ENCODE data around the gene TSC1.
"Not testable (repeated sequence)": the region's sequence is repeated elsewhere in the genome, so short reads cannot be mapped to it uniquely, and the experiment has no call there.

Gene TSC1

DNA sequence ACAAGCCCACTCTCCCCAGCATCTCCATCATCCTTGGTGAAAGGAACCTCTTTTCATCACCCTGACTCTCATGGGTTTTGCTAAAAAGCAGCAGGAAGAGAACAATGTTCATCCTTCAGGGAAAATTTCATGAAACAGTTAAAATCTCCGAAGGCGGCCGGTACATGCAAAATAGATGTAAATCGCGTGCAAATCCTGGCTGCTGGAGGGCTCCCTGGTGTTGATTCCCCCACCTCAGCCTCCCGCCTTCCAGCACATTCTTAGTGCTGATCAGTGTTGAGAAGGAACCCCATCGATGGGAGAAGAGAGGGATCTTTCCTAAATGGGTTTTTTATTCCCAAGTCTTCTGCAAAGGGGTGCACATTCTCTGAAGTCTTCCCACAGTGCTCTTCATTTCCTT, 25.4 kb upstream of the TSC1 start:
- H3K27ac Mint-ChIP-seq (ENCODE audit: low read depth): no peak overlapping the region
- no peak overlapping the region for H3K4me3 Mint-ChIP-seq
- no peaks in the 10 kb centered on the region for H3K4me1 Mint-ChIP-seq
- H3K27me3 Mint-ChIP-seq: peaks cover 45% of the 10 kb centered on the region
- ATAC-seq (replicated peaks; ENCODE audit: extremely low read depth, poor library complexity, severe bottlenecking) (no peak), DNase-seq (ENCODE audit: low spot score in 2 of 2) (no peak)
- H3K36me3 Mint-ChIP-seq (ENCODE audit: insufficient read depth): no peaks in the 10 kb centered on the region
- H3K9me3 Mint-ChIP-seq: no peaks in the 10 kb centered on the region

DNA sequence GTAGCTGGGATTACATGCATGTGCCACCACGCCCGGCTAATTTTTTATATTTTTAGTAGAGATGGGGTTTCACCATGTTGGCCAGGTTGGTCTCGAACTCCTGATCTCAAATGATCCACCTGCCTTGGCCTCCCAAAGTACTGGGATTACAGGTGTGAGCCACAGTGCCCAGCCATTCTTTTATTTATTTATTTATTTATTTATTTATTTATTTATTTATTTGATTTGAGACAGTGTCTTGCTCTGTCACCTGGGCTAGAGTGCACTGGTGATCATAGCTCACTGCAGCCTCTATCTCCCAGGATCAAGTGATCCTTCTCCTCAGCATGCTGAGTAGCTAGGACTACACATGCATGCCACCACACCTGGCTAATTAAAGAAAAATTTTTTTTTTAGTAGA, 23.5 kb upstream of the TSC1 start:
- not testable (repeated sequence) for DNase-seq (ENCODE audit: low spot score in 2 of 2); H3K4me1 Mint-ChIP-seq; H3K27ac Mint-ChIP-seq (ENCODE audit: low read depth); ATAC-seq (replicated peaks; ENCODE audit: extremely low read depth, poor library complexity, severe bottlenecking); H3K36me3 Mint-ChIP-seq (ENCODE audit: insufficient read depth); H3K9me3 Mint-ChIP-seq; H3K4me3 Mint-ChIP-seq
- peaks cover 42% of the 10 kb centered on the region for H3K27me3 Mint-ChIP-seq

DNA sequence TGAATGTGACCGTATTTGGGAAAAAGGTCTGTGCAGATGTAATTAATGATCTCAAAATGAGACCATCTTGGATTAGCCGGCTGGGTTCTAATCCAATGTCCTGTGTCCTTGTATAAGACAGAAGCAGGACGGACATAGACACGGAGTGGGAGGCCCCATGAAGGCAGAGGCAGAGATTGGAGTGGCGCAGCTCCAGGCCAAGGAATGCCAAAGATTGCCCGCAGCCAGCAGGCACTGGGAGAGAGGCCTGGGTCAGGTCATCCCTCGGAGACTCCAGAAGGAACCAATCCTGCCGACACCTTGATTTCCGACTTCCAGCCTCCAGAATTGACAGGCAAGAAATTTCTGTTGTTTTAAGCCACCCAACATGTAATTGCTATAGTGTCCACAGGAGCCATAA, 21.1 kb upstream of the TSC1 start:
- H3K4me3 Mint-ChIP-seq: no peak overlapping the region
- no peak for ATAC-seq (replicated peaks; ENCODE audit: extremely low read depth, poor library complexity, severe bottlenecking)
- DNase-seq (ENCODE audit: low spot score in 2 of 2): no peak

DNA sequence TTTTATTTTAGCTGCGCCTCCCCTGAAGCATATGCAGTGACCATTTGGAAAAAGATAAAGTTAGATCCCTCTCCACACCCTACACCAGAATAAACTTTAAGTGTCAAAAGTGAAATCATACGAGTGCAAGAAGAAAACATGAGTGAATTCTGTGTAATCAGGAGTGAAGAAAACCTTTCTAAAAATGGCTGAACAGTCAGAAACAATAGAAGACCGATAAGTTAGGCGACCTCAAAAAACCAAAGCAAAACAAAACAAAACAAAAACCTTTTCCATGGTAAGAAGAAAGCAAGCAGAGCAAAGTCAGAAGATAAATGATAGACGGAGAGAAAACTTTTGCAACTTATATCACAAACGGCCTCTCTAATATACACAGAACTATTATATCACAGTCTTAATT, 16.6 kb upstream of the TSC1 start:
- H3K27ac Mint-ChIP-seq (ENCODE audit: low read depth): no peak overlapping the region
- H3K9me3 Mint-ChIP-seq: peaks cover 5% of the 10 kb centered on the region
- H3K27me3 Mint-ChIP-seq: peaks cover 61% of the 10 kb centered on the region

More for the DNA sequence above, 21.1 kb upstream of the TSC1 start:
- H3K4me1 Mint-ChIP-seq: no peaks in the 10 kb centered on the region
- H3K9me3 Mint-ChIP-seq: no peaks in the 10 kb centered on the region
- peaks cover 45% of the 10 kb centered on the region for H3K27me3 Mint-ChIP-seq
- no peaks in the 10 kb centered on the region for H3K36me3 Mint-ChIP-seq (ENCODE audit: insufficient read depth)
- H3K27ac Mint-ChIP-seq (ENCODE audit: low read depth): no peak overlapping the region

DNA sequence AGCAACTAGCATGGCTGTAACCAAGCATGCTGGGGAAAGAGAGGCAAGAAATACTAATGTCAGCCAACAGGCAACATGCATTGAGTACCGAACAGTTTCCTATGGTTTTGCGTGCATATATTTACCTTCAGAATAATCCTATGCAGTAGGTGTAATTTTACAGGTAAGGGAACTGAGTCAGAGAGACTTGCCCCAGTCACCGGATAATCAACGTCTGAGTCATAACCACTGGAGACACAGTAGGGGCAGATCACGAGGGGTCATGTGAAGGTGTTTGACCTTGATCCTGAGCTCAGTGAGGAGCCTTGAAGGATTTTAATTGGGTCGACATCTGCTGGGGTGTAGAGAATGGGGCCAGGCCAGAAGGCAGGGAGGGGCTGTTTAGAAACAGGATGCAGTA, 13.4 kb upstream of the TSC1 start:
- Mint-ChIP-seq H3K27ac (ENCODE audit: low read depth) (no peak overlapping the region), H3K9me3 (peaks cover 5% of the 10 kb centered on the region), H3K4me3 (no peak overlapping the region), H3K36me3 (ENCODE audit: insufficient read depth) (no peaks in the 10 kb centered on the region), H3K4me1 (no peaks in the 10 kb centered on the region), H3K27me3 (peaks cover 41% of the 10 kb centered on the region)
- ATAC-seq (replicated peaks; ENCODE audit: extremely low read depth, poor library complexity, severe bottlenecking) (no peak), DNase-seq (ENCODE audit: low spot score in 2 of 2) (no peak)

More for the DNA sequence above, 16.6 kb upstream of the TSC1 start:
- no peak for ATAC-seq (replicated peaks; ENCODE audit: extremely low read depth, poor library complexity, severe bottlenecking)
- no peaks in the 10 kb centered on the region for H3K4me1 Mint-ChIP-seq
- H3K36me3 Mint-ChIP-seq (ENCODE audit: insufficient read depth): no peaks in the 10 kb centered on the region
- DNase-seq (ENCODE audit: low spot score in 2 of 2): no peak
- no peak overlapping the region for H3K4me3 Mint-ChIP-seq

DNA sequence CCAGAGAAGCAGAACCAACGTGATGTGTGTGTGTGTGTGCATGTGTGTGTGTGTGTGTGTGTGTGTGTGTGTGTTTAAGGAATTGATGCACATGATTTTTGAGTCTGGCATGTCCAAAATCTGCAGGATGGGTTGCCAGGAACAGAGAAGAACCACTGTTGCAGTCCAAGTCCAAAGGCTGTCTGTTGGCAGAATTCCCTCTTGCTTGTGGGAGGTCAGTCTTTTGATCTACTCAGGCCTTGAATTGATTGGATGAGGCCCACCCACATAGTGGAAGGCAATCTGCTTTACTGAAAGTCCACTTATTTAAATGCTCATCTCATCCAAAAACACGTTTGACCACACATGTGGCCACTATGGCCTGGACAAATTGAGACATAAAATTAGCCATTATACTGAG, 11.4 kb upstream of the TSC1 start:
- DNase-seq (ENCODE audit: low spot score in 2 of 2) (no peak), ATAC-seq (replicated peaks; ENCODE audit: extremely low read depth, poor library complexity, severe bottlenecking) (no peak)
- Mint-ChIP-seq H3K36me3 (ENCODE audit: insufficient read depth) (no peaks in the 10 kb centered on the region), H3K27me3 (peaks cover 26% of the 10 kb centered on the region), H3K4me3 (no peak overlapping the region), H3K9me3 (peaks cover 5% of the 10 kb centered on the region), H3K4me1 (no peaks in the 10 kb centered on the region), H3K27ac (ENCODE audit: low read depth) (no peak overlapping the region)

DNA sequence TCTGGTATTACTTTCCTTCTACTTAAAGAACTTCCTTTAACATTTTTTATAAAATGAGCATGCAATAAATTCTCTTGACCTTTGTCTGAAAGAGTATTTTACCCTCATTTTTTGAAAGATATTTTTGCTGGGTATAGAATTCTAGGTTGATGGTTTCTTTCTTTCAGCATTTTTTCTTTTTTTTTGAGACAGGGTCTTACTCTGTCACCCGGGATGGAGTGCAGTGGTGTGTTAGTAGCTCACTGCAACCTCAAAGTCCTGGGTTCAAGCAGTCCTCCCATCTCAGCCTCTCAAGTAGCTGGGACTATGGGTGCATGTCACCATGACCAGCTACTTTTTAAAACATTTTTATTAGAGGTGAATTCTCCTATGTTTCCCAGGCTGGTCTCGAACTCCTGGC, 10.7 kb upstream of the TSC1 start:
- Mint-ChIP-seq H3K27ac (ENCODE audit: low read depth) (no peak overlapping the region), H3K36me3 (ENCODE audit: insufficient read depth) (no peaks in the 10 kb centered on the region)
- ATAC-seq (replicated peaks; ENCODE audit: extremely low read depth, poor library complexity, severe bottlenecking): no peak

DNA sequence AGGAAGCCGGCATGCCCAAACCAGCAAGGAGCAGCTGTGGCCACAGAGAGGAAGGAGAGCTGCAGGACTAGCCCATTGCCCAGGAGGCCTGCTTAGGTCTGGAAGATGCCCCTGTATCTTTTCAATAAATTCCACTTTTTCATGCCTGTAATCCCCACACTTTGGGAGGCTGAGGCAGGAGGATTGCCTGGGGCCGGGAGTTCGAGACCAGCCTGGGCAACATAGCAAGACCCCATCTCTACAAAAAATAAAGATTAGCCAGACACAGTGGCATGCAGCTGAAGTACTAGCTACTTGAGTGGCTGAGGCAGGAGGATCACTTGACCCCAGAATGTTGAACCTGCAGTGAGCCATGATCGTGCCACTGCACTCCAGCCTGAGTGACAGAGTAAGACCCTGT, 5.3 kb upstream of the TSC1 start:
- ATAC-seq (replicated peaks; ENCODE audit: extremely low read depth, poor library complexity, severe bottlenecking) (no peak), DNase-seq (ENCODE audit: low spot score in 2 of 2) (no peak)
- no peak overlapping the region for H3K4me3 Mint-ChIP-seq
- H3K27ac Mint-ChIP-seq (ENCODE audit: low read depth): no peak overlapping the region
- no peaks in the 10 kb centered on the region for H3K27me3 Mint-ChIP-seq
- no peaks in the 10 kb centered on the region for H3K9me3 Mint-ChIP-seq
- peaks cover 5% of the 10 kb centered on the region for H3K36me3 Mint-ChIP-seq (ENCODE audit: insufficient read depth)
- peaks cover 8% of the 10 kb centered on the region for H3K4me1 Mint-ChIP-seq

More for the DNA sequence above, 10.7 kb upstream of the TSC1 start:
- DNase-seq (ENCODE audit: low spot score in 2 of 2): no peak
- H3K4me3 Mint-ChIP-seq: no peak overlapping the region
- peaks cover 5% of the 10 kb centered on the region for H3K9me3 Mint-ChIP-seq
- H3K4me1 Mint-ChIP-seq: no peaks in the 10 kb centered on the region
- H3K27me3 Mint-ChIP-seq: peaks cover 23% of the 10 kb centered on the region

DNA sequence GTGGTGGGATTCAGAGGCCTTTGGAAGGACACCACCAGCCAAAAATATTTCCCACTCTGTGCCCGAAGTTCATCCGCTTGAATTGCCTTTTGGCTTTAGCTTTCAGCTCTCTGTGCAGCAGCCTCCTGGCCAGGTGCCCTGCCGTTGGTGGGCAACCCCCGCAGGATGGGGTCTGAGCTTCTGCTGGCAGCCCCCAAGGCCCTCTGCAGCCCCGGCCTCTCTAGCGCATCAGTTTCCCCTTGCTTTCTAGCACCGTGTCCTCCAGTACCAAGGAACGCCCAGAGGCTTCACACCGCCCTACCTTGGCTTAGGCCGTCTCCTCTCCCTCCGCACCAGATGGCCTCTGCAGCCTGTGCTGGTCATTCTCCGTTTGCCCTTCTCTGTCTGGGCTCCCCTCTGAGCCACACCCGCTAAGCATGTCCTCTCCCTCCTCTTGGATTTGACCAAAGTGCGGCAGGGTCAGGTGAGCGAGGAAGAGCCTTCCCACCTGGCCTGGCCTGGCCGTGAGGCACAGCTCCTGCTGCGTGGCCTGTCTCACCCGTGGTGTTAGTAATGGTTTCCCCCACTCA, 4.2 kb upstream of the TSC1 start:
- no peak overlapping the region for H3K4me3 Mint-ChIP-seq
- no peak for ATAC-seq (replicated peaks; ENCODE audit: extremely low read depth, poor library complexity, severe bottlenecking)
- peaks cover 20% of the 10 kb centered on the region for H3K4me1 Mint-ChIP-seq
- no peaks in the 10 kb centered on the region for H3K27me3 Mint-ChIP-seq
- DNase-seq (ENCODE audit: low spot score in 2 of 2): no peak
- peaks cover 13% of the 10 kb centered on the region for H3K36me3 Mint-ChIP-seq (ENCODE audit: insufficient read depth)
- no peaks in the 10 kb centered on the region for H3K9me3 Mint-ChIP-seq
- H3K27ac Mint-ChIP-seq (ENCODE audit: low read depth): no peak overlapping the region

DNA sequence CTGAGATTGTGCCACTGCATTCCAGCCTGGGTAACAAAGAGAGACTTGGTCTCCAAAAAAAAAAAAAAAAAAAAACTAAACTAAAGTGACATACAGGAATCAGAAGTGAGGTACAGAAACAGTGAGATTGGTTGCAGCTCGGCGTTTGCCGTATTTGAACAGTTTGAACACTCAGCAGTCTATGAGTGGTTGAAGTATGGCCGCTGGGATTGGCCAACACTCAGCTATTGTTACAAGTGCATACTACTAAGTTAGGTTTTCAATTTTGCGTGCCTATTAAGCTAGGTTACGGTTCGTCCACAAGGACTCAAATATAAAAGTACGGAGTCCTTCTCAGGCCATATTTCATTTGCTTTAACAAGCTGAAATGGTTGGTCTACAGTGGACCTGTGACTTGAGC, 3.3 kb upstream of the TSC1 start:
- H3K4me3 Mint-ChIP-seq: no peak overlapping the region
- H3K9me3 Mint-ChIP-seq: no peaks in the 10 kb centered on the region
- peaks cover 24% of the 10 kb centered on the region for H3K4me1 Mint-ChIP-seq
- H3K36me3 Mint-ChIP-seq (ENCODE audit: insufficient read depth): peaks cover 14% of the 10 kb centered on the region
- DNase-seq (ENCODE audit: low spot score in 2 of 2) (no peak), ATAC-seq (replicated peaks; ENCODE audit: extremely low read depth, poor library complexity, severe bottlenecking) (no peak)
- H3K27me3 Mint-ChIP-seq: no peaks in the 10 kb centered on the region
- H3K27ac Mint-ChIP-seq (ENCODE audit: low read depth): no peak overlapping the region

DNA sequence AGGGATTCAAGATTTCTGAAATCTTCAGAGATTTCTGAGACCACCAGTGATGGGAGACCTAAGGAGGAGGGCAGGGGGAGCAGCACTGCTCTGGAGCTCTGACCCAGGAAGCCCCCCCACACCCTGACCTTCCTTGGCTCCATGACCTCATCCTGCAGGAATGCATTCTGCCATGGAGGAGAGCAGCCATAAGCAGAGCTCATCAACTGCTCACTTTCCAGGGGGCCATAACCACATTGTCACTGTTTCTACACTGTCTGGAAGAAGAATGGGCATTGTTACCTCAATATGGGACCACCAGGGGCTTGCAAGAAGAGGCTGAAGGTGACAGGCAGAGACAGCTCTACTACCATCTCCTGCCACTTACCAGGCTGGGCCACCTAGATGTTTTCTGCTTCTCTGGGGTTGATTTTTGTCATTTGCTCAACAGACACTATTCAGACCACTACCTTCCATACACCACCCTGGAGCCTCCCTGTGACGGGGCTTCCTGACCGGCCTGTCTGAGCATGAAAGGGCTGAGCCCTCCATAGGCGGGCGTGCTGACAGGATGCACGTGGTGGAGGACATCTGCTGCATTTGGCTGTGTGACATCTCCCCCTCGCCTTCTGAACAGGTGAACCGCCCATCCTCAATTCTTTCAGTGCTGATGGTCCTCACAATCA, 2.3 kb upstream of the TSC1 start:
- H3K9me3 Mint-ChIP-seq: no peaks in the 10 kb centered on the region
- H3K4me1 Mint-ChIP-seq: peaks cover 24% of the 10 kb centered on the region
- H3K4me3 Mint-ChIP-seq: no peak overlapping the region
- H3K27ac Mint-ChIP-seq (ENCODE audit: low read depth): peak overlapping the region; percentile 58
- H3K27me3 Mint-ChIP-seq: no peaks in the 10 kb centered on the region
- ATAC-seq (replicated peaks; ENCODE audit: extremely low read depth, poor library complexity, severe bottlenecking) (no peak), DNase-seq (ENCODE audit: low spot score in 2 of 2) (no peak)
- peaks cover 14% of the 10 kb centered on the region for H3K36me3 Mint-ChIP-seq (ENCODE audit: insufficient read depth)

DNA sequence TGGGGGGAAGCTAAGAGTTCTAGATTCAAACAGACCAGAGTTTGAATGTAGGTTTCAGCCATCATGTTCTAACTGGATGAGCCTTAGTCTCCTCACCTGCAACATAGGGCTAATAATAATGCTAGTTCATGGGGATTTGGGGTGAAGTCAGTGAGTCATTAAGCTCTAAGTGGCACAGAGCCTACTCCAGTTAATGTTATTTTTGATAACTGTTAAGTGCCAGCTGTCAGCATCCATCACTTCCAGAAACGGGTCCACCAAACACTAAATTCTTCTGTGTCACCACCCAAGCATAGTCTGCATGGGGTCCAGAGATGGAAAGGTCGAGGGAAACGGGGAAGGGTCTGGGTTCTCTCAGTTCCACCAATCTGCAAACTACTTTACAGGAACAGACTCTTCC, 1.8 kb upstream of the TSC1 start:
- H3K27me3 Mint-ChIP-seq: no peaks in the 10 kb centered on the region
- ATAC-seq (replicated peaks; ENCODE audit: extremely low read depth, poor library complexity, severe bottlenecking) (no peak), DNase-seq (ENCODE audit: low spot score in 2 of 2) (no peak)
- no peak overlapping the region for H3K27ac Mint-ChIP-seq (ENCODE audit: low read depth)
- H3K9me3 Mint-ChIP-seq: no peaks in the 10 kb centered on the region
- no peak overlapping the region for H3K4me3 Mint-ChIP-seq
- peaks cover 14% of the 10 kb centered on the region for H3K36me3 Mint-ChIP-seq (ENCODE audit: insufficient read depth)
- H3K4me1 Mint-ChIP-seq: peaks cover 24% of the 10 kb centered on the region

DNA sequence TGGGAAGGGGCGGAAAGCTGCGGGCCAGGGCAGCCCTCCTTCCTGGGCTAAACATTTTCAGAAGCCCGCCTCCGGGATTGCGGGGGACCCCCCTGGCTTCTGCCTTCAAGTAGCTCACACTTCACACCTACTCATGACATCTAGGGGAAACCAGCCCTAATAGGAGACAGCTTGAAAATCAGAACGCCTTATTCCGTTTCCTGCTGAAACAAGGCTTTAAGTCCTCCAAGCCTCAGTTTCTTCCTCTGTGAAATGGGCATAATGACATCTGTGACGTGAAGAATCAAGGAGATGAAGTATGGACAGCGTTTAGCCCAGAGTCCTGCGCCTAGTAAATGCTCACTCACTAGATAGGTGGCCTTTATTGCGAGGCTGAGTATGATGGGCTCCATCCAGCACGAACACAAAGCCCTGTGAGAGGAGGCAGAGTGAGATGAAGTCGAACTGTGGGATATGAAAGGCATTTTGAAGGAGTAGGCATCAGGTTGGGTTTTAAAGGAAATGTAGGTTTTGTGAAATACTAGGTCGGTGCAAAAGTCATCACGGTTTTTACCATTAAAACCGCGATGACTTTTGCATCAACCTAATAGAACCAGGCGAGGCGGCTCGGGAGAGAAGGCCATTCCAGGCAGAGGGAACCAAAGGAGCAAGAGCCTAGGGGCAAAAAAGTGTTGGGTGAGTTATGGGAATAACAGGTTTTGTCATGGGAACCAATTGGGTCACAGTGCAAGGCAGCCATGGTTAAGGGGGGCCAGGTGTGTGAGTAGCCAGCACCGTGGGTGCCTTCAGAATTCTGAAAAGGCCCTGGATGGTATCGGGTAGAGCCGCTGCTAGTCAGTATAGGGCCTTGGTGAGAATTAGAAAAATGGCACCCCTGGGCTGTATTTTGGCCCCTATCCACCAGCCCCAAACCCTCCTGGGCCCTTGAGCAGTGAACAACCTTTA, 1.0 kb upstream of the TSC1 start:
- peaks cover 14% of the 10 kb centered on the region for H3K36me3 Mint-ChIP-seq (ENCODE audit: insufficient read depth)
- H3K27me3 Mint-ChIP-seq: no peaks in the 10 kb centered on the region
- DNase-seq (ENCODE audit: low spot score in 2 of 2): no peak
- H3K4me1 Mint-ChIP-seq: peaks cover 24% of the 10 kb centered on the region
- peak; percentile 48 for ATAC-seq (replicated peaks; ENCODE audit: extremely low read depth, poor library complexity, severe bottlenecking)
- peak overlapping the region; percentile 99 for H3K27ac Mint-ChIP-seq (ENCODE audit: low read depth)
- peak overlapping the region; percentile 94 for H3K4me3 Mint-ChIP-seq
- no peaks in the 10 kb centered on the region for H3K9me3 Mint-ChIP-seq

Measured in central memory CD8-positive, alpha-beta T cell (primary cell).